NCI-H128 (cell line): Measurements from ENCODE around the gene BDP1.
"Not testable (repeated sequence)": the region's sequence is repeated elsewhere in the genome, so short reads cannot be mapped to it uniquely, and the experiment has no call there.

ENCODE experiments used
- DNase-seq: peaks from one replicate; lab custom pipeline; 2025; ENCODE audit not compliant: unreplicated experiment; lab: John Stamatoyannopoulos, UW

Gene BDP1, protein sequence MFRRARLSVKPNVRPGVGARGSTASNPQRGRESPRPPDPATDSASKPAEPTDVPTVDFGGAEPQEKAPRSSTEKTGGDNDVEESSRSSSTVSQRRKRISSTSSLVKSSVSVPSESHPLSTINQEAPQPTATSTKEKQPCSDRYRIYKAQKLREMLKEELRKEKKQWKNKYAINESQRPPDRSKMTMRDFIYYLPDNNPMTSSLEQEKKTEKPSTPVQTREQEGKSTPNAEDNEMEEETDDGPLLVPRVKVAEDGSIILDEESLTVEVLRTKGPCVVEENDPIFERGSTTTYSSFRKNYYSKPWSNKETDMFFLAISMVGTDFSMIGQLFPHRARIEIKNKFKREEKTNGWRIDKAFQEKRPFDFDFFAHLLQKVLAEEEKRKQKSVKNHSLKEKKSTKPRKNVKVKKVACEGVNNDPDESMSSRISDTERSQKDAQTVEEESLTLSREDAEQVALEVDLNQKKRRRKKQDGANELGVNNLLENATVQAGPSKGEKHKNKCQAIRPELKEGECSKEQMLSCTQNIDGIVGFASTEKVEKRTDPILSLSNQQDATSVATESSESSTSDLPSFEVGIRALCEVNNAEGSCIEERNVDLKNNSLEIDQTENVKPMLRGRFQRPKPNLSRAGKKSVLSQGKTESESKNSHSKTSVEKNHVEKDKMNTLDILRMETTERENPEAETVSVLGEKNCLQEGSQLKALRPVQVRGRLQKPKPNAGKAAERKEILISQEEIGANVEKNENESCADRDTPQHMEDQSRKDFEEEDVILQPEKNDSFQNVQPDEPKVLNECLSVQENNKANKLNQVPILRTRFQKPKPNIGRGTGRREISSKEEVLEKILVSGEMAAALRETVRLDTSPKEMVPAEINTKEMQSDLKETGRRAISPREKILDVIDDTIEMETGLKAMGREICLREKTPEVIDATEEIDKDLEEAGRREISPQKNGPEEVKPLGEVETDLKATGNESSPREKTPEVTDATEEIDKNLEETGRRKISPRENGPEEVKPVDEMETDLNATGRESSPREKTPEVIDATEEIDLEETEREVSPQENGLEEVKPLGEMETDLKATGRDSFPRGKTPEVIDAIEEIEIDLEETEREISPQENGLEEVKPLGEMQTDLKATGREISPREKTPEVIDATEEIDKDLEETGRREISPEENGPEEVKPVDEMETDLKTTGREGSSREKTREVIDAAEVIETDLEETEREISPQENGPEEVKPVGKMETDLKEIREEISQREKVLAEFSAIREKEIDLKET (N-terminal part only)

DNA sequence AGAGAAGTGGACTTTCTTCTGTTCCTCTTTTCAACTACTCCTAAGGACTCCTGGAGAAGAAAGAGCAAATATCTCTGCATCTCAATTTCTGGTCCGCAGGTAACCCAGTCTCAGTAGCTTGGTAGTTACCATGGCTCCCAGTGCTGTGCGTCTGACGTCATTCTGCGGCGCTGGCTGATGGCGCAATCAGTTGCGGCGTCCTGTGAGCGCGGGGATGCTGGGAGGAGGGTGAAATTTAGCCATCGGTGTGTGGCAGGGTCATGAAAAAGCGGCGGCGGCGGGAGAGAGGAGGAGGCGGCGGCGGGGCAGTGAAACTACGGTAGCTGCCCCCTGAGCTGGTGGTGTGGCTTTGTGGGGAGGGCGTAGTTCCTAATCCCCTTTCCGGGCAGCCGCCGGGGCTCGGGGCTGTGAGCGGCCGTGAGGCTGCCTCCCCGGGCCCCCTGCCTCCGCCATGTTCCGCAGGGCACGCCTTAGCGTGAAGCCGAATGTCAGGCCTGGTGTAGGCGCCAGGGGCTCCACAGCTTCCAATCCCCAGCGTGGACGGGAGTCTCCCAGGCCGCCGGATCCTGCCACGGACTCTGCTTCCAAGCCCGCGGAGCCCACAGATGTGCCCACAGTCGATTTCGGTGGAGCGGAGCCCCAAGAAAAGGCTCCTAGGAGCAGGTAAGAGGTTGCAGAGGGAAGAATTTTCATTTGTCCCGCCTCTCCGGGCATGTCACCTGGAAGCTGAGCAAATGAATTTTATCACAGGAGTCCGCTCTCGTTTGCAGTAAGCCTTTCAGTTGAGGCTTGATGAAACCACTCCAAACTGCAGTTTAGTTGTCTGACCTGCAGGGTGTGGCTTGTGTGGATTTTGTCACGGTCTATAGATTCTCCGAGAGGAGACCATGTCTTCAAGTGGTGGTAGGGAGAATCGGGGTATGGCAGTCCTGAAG, at the start of gene BDP1:
Gene BDP1 (plus strand): TSS at position 225 of the 935 bp plus-strand sequence. CDS start 227 bp downstream, at position 452.
- peak; percentile 77 for DNase-seq

DNA sequence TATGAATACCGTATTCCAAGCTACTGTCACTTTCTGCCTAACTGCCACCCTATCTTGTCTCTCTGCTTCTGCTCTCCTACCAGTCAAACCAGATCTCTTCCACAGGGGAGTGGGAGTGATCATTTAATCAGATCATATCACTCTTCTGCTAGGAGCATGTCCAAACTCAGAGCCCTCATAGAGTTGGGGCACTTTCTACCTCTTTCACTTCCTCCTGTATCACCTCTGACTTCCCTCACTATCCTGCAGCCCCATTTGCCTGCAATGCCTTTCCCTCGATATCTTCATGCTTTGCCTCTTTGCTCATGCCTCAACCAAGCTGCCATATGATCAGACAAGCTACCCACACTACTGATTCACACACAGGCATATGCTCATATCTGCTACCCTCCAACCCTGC, 45.4 kb upstream of the BDP1 start:
- not testable (repeated sequence) for DNase-seq

DNA sequence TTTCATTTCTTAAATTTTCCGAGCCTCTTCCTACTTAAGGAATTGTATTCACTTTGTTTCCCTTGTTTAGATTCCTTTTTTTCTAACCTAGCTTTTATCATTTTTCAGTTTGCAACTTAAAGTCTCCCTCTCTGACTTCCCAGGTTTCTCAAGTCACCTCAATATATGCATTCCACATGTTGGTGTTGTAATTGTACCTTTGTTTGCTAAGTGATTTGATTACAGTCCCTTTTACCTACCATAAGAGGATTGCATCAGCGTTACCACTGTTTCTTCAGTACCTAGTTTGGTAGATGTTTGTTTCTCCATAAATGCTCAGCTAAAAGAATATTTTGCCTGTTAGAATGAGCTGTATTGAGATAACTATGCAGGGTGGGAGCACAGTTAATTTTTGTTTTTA, 39.8 kb upstream of the BDP1 start:
- not testable (repeated sequence) for DNase-seq

DNA sequence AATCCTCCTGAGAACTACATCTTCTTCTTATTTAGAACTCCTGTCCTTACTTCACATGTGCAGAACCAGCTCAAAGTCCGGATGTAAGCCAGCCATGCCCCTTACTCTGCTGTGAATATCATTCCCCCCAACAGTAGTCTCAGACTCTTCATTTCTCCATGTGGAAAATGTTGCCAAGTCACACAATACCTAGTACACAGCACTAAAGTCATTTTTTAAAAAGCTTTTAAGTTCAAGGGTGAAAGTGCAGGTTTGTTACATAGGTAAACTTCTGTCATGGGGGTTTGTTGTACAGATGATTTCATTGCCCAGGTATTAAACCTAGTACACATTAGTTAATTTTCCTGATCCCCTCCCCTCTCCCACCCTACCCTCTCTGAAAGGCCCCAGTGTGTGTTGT, 37.4 kb upstream of the BDP1 start:
- DNase-seq, result not testable (repeated sequence)

DNA sequence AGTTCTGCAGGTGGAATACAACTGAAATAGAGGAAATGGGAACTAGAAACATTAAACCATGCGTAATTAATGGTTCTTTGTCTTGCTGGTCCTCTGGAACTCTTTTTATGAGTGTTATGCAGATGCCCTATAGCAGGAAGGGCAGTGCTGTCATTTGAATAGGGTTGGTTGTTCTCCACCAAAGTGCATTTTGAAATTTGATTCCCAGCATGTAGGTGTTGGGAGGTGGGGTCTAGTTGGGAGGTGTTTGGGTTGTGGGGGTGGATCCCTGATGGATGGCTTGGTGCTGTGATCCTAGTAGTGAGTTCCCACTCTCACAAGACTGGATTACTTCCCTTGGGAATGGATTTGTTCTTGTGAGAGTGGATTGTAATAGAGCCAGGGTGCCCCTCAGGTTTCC, 34.2 kb upstream of the BDP1 start:
- DNase-seq, result not testable (repeated sequence)

DNA sequence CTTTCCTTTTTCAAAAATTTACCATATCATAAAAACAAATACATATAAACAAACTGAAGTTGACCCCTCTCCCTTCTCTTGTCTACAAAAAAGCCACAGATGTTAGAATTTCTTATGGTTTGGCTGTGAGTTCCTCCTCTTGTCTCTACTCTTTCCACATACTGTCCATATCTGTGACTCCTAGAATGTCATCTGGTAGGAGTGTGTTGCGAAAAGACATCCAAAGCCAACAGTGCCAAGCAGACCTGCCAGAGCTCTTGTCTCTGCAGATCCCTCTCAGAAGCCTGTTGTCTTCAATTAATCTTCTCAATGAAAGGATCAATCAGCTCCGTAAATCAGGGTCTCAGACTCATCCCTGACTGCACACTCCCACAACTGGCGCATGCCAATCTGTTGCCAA, 31.6 kb upstream of the BDP1 start:
- DNase-seq, result not testable (repeated sequence)

DNA sequence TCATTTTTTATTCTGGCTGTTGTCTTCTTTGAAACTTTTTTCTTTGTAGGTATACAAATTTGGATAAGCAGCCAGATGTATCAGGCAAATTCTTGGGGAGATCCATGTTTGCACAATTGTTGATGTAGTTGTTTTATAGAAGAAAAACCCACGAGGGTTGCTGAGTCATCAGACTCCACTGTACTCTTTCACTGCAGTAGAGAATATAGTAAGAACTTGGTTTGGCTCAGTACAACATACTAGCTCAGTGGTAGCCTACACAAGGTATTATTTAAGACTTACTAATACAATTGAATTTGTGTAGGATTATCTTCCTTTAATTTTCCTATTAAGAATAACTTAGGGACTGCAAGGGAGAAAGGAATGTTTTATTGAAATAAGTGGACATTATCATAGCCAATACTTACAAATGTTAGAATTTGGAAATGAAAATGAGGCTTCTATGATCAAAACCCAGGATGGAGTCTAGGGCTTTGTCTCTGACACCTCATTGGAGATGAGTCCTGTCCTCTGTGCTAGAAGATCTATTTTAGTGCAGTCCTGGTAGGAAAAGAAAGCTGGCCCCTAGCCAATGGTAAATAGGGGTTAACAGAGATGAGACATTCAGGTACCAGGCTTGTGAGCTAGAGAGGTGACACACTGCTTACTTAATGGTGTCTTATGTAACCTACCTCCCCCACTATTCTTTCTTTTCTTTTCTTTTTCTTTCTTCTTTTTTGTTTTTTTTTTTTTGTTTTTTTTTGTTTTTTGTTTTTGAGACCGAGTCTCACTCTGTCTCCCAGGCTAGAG, 28.6 kb upstream of the BDP1 start:
- DNase-seq, result not testable (repeated sequence)

DNA sequence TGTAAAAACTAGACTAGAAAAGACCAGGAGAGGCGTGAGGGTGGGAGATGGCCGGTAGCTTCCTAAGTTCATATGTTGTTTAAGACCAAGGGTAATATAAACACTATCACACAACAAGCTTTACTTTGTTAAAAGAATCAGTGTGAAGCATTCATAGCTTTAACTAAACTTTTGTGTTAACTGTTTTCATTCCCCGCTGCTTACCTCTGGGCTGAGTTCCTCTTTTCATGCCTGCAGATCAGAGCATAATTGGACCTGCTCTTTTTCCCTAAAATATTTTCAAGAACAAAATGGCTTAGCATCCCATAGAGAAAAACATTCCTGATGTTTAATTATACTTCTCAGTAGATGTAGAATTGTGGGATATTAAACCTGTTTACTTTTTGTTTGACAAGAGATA, 23.0 kb upstream of the BDP1 start:
- DNase-seq, result not testable (repeated sequence)

DNA sequence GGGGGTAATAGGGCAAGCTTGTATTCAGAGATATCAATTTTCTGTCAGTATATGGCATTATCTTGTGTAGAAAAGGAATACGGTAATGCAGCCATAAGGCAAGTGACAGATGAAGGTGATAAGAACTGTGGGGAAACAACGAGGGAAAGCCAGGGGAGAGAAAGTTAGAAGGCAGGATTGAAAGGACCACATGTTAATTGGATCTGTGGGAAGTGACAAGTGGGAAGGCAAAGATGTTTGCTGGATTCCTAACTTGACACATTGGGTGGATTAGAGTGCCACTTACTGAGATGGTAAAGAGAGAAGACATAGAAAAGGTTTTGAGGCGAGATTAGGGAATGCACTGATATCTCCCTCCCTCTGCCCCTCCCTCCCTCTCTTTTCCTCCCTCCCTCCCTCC, 20.6 kb upstream of the BDP1 start:
- DNase-seq, result not testable (repeated sequence)

DNA sequence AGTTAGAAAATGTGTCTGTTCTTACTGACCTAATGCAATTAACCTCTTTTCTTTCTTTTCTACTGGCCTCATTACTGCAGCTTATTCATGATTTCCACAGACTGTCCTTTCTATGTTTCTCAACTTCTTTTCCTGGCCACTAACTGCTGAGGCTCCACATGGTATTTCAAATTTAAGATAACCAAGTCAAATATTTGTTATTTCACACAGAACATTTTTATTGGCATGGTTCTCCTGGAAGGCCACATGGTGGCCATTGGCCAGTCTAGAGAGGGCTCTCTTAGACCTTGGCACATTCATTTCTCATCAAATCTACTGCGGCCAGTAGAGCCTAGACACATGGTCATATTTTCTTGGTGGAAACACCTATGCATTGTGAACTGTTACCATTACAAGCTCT, 13.9 kb upstream of the BDP1 start:
- DNase-seq, result not testable (repeated sequence)

DNA sequence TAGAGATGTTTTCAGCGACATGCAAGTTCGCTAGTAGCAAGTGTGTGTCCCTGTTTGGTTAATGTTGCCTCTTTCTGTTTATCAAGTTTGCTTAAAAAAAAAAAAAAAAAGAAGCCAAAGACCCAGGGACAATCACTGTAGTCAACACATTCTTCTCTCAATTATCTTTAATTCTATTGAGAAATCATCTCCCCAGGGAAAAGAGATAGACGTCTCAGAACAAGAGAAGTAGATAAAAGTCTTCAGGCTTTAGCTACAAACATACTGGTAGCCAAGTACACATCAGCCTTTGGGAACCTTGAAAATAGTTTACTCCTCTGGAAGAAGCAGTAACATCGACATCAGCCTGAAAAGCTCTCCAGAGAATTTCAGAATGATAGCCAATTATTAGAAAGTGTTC, 11.6 kb upstream of the BDP1 start:
- DNase-seq, result not testable (repeated sequence)

DNA sequence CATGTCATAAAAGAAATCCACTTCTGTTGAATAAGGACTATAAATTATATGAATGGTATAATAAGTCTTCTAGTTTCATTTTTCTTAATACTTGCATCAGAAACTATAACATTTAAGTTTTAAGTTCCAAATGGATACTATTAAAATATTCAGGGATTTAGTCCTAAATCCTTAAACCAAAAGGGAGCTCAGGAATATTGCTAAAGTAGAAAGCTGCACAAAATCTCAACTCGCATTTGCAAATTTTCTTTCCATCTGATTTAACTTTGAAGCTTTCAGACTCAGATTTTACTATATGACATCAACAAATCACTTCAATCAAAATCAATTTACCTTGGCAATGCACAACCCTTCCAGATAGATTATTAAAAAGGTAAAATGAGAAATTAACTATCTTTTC, 10.4 kb upstream of the BDP1 start:
- DNase-seq, result not testable (repeated sequence)

DNA sequence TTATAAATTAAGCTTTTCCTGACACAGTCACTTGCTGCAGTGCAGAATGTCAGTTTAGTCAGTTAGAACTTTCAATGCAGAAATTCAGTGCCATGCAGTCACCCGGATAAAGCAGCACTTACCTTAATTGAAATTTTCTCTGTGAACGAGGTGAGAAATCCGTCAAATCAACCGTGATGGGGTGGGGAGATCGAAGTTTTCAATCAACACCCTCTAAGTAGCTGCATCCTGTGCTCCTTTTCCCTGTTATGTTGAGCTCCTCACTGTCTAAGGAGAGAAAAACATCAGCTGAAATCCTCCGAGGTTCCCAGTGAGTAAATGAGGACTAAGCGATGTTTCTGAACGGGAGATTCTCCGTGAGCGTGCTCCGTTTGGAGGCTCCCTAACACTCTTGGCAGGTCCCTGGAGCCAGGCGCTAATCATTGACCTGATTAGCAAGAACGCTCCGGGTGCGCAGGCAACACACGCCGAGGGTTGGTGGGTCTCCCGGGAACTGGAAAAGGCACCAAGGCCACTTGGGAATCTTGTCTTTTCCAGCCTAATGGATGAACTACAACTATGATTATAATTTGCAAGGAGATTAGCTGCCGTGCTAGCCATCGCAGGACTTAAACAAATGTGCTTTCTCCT, 9.8 kb upstream of the BDP1 start:
- DNase-seq, result not testable (repeated sequence)

DNA sequence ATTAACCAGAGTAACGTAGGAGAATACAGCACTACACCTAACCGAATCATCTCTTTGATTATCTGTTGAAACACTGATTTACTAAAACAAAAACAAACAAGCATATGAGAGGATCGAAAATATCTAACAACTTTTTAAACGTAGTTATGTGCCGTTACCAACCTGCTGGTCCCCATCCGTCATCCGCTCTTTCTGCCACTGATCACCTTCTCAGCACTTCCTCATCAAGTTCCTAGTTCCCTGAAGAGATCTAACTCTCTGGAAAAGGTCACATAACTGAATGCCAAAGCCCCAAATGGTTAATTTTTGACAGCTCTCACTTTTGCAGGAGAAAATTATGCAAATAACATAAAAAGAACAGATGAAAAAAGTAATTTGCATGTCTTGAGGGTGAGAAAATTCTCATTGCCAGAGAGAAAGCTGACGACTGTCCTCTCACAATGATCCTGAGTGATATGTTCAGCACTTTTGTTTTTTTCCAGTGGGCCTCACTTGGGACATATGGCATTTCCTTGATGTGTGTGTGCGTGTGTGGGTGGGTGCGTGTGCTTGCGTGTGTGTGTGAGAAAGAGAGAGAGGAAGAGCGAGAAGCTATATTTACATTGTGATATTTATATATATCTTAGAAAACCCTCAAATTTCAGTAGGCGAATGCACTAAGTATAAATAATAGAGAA, 8.8 kb upstream of the BDP1 start:
- DNase-seq, result not testable (repeated sequence)

DNA sequence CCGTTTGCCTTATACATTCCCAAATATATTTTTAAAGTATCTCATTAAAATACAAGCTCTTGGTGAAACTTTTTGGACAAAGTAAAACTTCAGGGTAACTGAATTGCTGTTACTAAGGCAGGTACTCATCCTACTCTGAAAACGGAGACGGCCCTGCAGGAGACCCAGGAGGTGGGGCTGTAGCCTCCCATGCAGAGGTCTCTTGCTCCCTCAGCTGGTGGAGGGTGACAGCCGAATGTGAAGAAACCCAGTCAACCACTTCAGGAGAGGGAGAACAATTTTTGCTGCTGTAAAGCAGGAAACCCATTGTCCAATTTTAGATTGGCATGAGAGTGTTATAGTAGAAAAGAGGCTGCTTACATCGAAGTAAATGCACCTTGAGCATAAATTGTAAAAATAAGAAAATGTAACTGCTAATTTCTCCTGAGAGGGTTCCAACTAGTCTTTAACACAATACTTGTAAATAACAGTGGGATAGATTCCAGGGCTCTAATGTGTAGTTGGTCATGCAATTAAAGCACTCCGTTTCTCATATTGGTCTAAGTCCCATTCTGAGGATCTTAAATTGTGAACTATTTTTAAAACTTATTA, 8.1 kb upstream of the BDP1 start:
- peak; percentile 10 for DNase-seq

DNA sequence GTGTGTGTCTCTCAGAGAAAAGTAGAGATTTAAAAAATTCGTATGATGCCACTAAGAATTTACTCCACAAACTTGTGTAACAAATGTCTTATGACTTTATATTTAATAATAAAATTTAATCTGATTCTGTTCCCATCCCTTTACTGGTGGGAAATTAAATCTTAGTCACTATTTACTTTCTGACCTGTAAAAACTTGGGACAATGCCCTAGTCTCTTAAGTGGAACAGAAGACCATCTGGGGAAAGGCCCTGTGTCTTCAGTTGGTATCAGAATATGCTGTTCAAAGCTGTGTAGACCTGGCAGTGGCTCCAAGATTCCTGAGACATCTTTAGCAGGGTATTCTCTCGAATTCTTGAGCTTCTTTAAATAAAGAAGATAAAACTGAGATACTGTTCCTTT, 2.6 kb upstream of the BDP1 start:
- no peak for DNase-seq

DNA sequence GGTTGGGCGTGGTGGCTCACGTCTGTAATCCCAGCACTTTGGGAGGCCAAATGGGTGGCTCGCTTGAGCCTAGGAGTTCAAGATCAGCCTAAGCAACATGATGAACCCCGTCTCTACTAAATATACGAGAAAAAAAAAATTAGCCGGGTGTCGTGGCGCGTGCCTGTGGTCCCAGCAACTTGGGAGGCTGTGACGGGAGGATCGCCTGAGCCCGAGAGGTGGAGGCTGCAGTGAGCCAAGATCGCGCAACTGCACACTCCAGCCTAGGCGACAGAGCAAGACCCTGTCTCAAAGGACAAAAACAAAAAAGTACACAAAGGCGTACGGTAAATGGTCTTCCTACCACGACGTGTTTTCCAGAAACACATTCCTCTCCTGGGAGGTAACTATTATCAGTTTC, 538 bp upstream of the BDP1 start:
- no peak for DNase-seq

DNA sequence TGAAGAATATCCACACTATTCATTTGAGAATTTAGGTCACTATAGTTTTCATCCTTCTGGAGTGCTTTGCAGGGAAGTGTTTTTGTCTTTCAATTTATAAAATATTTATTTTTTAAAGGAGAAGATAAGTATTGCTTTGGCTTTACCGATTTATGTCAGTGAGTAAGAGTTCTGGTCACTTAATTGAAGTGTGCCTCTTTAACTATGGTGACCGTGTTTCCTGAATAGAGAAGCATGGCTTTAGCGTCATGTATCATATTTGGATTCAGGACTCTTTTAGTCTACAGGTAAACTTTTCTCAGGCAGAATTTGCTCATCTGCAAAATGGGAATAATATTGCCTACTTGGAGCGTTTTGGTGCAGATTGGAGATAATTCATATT, 902 bp downstream of the BDP1 start:
- DNase-seq, result no peak
